GM18907 (cell line): ENCODE data around the gene RSAD1.

Experiments
- ATAC-seq: cut with Tn5 transposase; IDR thresholded peaks from one replicate; pipeline ENCODE4 v1.9.1; 2021; ENCODE audit warnings: mild to moderate bottlenecking, moderate library complexity; ENCODE audit not compliant: unreplicated experiment

The RSAD1 gene

DNA sequence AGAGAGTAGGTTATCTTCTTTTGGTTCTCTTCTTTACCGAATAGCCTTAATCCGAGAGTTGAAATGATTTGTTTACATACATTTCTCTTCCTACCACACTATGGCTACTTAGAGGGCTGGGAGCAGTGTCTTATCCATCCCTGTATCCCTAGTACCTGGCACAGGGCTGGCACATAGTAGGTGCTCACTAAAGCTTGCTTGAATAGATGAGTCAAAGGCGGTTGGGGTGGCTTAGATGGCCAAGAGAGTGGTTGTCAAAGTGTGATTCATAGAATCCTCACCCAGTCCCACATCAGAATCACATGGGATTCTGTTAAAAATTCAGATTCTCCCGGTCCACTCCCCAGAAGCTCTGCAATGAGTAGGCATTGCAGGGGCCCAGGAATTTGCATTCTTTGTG is 21.0 kb upstream of the RSAD1 start:
- ATAC-seq, result no peak

DNA sequence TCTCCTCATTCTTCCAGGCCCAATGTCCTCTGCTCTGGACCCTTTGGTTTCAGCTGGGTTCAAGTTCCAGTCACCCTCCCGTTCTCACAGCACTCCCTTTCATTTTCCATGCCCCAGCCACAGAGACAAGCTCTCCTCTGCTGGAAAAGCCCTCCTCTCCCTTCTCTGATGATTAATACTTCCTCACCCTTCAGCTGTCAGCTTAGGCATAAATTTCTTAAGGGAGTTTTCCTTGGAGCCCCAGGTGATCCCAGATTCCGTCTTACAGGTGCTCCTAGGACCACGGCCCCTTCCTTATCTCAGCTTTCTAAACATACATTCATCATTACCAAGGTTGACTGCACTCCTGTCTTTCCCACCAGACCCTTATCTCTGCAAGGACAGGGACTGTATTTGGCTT is 20.4 kb upstream of the RSAD1 start:
- ATAC-seq, result no peak

DNA sequence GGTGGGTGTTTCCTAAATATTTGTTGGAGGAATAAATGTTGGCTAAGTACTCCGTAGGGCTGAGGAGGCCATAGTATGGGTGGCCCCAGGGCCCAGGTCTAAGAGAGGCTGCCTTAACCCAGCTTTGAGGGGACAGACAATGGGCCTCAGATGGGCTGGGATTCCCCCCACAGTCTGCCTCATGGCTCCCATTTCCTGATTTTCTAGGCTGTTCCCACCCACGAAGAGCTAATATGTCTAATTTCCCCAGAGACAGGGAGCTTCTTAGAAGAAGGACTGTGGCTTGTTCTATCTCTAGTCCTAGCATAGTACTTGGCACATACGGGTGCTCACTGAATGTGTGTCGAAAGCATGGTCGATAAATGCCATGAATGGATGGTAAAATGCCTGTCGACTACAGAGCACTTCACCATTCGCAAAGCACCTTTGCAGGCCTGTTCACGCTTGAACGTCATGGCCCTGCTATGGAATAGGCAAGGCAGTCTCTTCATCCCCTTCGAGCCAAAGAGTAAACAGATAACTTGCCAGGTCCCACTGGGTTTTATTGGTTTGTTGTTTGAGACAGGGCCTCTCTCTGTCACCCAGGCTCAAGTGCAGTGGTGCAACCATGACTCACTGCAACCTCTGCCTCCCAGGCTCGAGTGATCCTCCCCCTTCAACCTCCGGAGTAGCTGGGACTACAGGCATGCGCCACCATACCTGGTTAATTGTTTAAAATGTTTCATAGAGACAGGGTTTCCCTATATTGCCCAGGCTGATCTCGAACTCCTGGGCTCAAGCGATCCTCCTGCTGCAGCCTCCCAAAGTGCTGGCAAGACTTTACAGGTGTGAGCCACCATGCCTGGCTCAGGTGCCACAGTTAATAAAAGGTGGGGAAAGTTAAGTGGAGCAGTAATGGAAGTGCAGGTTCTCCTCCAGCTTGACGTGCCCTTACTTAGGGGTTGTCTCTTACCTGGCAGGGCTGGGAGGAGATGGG is 19.7 kb upstream of the RSAD1 start:
- no peak for ATAC-seq

DNA sequence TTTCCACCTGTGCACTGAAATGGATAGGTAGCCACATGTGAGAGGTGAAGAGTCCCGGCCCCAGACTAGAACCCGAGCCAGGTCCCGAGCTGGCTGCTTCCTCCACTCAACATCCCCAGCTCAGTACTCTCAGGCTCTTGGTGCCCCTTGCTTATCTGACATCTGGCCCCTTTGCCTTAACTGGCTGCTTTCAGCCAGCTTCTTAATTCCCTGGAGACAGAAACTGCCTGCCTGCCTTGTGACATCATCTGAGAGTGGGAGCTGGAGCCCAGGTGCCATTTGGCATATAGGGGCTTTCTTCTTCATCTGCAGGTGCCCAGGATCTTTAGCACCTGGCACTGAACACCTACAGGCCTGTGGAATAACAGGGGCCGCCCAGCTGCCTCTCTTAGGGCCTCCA is 18.9 kb upstream of the RSAD1 start:
- ATAC-seq, result no peak

DNA sequence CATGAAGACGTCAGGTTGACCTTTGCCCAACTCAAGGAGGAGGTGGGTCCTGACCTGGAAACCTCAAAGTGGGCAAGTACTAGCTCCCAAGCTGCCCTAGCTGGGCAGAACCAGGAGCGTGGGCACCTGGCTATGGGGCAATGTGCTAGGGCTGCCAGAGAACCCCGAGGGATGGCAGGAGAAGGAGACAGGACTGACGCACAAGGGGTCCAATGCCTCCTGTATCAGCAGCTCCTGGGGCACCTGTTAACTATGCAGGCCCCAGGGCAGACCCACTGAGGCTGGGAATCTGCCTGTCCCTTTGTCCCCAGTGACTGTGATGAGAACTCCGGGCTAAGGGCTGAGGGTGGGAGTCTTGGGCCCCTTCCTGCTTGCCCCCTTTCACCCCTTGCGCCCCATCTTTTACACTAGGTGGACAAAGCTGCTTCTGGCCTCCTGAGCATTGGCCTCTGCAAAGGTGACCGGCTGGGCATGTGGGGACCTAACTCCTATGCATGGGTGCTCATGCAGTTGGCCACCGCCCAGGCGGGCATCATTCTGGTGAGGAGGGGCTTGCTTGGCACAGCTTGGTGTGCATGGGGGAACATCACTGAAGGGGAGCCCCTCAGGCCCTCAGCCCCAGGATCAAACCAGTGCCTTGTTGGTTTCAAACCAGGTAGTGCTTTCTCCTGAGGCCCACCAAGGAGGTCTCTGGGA is 17.7 kb upstream of the RSAD1 start:
- ATAC-seq, result no peak

DNA sequence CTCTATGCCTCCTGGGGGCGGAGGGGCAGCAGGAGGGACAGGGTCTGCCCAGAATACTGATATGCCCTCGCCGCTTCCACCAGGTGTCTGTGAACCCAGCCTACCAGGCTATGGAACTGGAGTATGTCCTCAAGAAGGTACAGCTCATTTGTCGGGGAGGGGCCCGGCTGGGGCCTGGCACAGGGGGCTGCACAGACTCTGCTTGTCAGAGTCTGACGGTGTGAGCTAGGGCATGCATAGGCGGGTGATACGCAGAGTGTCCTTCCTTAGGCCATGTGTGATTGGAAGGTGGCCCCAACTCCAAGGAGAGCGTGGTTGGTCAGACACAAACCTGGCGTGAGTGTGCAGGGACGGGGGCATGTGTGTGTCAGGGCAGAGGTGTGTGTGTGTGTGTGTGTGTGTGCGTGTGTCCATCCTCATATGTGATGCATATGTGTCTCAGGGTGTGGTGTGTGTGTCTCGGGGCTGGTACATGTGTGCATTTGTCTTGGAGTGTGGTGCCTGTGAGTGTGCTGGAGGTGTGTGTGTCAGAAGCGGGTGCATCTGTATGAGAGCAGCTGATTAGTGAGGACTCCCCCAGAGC is 17.0 kb upstream of the RSAD1 start:
- no peak for ATAC-seq

DNA sequence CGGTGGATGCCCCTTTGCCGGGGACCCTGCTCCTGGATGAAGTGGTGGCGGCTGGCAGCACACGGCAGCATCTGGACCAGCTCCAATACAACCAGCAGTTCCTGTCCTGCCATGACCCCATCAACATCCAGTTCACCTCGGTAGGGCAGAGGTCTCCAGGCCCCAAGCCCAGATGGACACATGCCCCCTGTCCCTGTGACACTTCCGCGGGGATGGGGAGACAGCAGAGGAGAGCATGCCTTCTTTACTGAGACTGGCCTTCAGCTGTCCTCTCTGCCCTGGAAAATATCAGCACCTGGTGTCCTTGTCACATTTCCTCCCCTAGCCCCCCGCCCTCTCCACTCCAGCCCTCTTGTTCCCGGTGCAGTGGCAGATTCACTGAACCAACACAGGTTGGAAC is 16.2 kb upstream of the RSAD1 start:
- no peak for ATAC-seq

DNA sequence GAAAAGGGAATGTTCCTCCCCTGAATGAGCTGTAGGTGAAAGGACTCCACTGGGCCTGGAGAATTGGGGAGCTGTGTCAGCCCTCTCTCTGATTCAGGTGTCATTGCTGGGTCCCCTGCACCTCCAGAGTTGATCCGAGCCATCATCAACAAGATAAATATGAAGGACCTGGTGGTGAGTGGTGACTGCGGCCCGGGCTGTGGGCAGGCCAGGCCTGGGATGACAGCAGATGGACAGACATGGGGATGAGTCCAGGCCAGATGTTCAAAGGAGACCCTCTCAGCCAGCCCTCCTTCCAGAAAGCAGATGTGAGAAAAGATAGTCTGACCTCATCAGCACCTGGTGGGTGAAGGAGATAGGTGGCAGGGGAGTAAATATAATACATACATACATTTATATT is 14.5 kb upstream of the RSAD1 start:
- no peak for ATAC-seq

DNA sequence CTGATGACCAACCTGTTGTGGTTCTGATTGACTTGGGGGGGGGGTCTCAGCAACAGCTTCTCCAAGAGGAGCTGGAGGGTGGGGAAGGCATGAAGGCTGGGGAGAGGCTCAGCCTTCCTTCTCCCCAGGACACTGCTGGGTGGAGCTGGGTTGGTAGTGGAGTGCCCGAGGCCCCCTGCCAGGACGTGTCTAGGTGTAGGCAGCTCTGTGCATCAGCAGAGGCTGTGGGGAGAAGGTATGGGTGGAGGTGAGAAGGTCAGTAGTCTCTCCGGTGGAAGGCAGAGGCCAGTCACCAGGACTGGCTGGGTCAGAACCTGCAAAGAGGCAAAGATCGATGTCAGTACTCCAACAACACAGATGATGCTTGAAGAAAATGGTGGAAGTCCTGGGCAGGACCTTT is 13.9 kb upstream of the RSAD1 start:
- no peak for ATAC-seq

DNA sequence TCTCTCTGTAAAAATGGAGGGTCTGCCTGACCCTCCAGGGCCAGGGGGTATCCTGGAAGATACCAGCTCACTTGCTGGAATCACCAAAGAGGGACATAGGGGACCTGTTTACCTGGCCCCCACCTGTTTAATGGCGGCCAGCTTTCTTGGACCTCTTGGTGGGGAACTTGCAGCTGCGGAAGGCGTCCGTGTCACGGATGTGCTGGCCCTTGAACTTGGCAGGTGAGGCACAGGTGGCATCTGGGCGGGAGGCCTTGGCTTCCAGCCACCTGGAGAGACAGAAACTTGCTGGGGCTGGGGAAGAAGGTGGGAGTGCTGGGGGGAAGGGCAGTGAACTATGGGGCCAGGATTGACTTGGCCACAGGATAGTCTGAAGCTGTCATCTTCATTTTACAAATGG is 13.5 kb upstream of the RSAD1 start:
- ATAC-seq, result no peak

DNA sequence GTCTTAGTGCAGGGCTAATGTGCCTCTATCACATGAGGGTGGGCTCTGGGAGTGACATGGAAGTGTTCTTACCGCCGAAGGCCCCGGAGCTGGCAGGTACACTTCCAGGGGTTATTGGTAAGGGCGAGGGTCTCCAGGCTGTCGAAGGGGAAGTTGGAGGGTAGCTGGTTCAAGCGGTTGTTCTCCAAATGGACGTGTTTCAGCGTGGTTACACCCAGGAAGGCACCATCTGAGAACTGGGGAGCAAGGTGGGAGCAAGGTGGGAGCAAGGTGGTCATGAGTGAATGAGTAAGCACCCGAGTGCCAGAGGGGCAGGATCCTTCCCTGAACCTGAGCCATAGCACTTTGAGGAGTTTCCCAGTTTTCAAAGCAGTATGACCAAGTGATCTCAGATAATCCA is 13.0 kb upstream of the RSAD1 start:
- ATAC-seq, result no peak

DNA sequence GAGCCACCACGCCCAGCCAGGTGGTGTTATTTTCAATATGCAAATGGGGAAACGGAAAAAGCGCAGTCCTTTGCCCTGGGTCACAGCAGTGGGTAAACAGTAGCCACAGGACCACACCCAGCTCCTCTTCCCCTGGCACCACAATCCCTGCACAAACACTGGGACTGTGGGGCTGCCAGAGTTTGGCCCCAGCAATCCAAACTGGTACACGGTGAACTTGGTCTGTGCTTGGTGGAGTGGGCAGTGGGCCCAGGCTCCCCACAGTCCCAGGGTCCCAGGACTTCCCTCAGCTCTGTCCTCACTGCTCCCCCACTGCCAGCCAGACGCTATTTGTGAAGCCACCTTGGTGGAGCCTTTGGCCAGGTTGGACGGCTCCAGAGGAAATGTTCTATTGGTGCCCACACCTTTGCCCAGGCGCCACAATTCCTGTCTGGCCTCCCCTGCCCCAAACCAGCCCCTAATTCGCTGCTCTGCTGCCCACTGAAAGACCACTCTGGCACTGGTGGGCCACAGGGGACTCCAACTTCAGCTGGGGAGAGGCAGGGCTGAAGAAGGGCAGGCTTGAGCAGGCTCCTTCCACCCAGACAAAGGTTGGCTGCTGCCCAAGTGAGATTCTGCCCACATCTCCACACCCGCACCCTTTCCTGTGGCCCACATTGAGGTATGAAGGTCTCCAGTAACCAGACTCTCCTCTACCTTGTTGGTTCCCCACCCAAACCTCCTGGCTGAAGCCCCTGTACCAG is 12.1 kb upstream of the RSAD1 start:
- ATAC-seq, result no peak

DNA sequence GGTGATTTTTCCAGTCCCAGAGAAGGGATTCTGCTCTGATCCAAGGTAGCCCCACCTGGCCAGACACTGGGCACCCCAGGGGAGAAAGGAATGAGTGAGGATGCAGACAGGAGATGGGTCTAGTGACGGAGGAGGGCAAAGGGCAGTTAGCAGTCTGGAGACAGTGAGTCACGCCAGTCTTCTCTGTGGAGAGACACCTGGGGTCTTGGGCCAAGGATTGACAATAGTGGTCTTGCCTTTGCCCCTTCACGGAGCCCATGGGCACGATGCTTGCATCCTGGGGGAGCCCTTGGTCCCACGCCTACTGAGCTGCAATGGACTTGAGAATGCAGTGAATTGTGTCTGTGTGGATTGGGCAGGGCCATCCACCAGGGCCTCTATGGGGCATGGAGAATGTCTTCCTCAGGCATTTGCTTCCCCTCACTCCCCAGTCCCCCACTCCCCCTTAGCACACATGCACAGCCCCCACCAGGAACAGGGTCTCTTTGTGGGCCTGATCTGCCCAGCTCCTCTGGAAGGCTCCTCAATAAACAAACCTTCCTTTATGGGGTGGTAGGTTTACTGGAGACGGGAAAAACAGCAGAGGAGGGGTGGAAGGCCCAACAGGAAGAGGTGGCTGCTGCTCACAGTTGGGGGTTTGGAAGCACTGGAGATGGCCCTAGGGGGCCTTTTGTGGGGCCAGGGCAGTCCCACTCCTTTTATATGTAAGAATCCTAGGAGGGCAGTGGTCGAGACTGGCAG is 11.4 kb upstream of the RSAD1 start:
- ATAC-seq, result no peak

DNA sequence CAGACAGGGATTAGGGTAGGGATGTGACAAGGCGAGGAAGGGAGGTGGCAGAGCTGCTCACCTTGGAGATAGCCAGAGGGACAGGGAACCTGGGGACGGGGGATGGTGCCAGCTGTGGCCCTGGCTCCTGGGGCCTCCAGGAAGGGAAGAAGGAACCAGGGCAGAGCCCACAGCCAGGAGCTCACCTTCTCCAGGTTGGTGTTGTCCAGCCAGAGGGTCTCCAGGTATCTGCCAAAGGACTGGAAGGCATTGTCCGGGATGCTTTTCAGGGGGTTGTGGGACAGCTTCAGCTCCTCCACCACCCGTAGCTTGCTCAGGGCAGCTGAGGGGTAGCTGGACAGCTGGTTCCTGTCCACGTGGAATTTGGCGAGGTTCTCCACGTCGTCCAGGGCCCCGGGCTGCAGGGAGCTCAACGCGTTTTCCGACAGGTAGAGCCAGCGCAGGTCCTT is 10.8 kb upstream of the RSAD1 start:
- ATAC-seq, result no peak

DNA sequence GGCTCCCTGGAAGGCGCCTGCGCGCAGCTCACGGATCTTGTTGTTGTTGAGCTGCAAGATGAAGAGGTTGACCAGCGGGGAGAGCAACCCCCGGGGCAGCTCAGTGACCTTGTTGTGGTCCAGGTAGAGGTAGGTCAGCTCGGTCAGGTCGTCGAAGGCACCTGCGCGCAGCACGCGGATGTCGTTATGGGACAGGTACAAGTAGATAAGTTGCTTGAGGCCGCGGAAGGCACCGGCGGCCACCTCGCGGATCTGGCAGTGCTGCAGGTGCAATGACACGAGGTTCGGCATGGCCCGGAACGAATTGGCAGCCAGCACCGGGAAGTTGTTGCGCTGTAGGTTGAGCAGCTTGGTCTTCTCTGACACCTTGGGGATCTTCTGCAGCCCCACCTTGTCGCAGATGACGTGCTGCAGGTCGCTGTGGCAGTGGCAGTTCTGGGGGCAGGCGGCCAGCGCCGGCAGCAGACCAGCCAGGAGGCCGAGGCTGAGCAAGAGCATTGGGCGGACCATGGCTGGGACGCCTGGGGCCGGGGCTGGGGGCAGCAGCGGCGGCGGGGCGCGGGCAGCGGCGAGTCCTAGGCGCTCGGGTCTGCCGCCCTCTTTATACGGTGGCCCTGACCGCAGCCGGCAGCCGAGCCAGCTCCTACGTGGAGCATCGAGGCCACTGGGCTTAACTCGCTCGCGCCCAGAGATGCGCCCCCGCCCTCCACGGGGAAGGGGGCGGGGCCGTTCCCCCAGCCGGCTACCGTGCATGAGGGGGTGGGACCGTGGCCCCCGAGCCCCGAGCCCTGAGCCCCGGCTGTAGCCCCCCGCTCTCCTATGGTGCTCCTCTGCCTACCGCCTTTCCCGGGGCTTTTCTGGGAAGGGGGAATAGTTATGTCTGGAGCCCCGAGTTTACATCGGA is 10.1 kb upstream of the RSAD1 start, which contains the start of gene CHAD:
TSS of gene CHAD (minus strand) at position 577 of the 904 bp plus-strand sequence. CDS start at position 510, 67 bp downstream.
- ATAC-seq, result no peak

DNA sequence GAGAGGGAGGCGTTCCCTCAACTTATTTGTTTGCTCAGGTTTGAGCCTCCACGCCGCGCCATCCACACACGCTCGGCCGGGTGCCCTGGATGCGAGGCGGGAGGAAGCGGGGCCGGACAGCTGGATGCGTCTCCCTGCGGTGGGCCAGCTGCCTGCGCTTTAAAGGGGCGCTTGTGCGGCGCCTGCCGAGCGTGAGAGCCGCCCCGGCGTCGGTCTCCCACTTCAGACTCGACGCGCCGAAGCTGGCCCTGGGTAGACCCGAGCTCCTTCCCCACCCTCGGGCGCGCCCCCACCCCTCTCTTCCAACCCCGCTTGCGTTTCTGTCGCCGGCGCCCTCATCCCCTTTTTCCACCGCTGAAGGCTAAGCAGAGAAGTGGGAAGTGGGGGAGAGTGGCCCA is 9.5 kb upstream of the RSAD1 start:
- no peak for ATAC-seq

DNA sequence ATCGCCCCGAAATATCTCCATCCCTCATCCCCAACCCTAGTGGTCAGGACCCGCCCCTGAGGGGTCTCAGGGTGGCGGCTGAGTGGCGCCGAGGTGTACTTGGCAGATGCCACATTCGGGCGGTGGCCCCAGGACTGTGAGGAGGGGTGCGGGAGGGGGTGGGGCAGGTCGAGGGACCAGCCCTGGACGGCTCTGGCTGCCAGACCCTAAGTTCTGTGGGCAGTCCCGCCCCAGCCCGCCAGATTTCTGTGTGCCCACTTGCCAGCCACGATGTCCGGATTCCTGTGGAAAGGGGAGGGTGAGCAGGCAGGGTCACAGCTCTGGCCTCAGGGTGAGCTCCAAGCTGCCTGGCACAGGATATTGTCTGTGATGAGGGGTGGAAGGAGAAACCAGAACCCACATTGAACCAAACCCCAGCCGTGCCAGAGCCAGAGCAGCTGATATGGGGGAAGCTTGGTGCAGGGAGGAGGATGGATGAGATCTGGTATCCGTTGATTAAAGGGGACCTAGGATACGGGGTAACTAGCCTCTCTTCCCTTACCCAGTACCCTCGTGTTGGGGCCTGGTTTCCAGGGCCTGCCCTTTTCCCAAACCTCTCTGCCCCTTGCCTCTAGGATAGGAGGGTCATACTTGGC is 8.9 kb upstream of the RSAD1 start:
- ATAC-seq, result no peak

DNA sequence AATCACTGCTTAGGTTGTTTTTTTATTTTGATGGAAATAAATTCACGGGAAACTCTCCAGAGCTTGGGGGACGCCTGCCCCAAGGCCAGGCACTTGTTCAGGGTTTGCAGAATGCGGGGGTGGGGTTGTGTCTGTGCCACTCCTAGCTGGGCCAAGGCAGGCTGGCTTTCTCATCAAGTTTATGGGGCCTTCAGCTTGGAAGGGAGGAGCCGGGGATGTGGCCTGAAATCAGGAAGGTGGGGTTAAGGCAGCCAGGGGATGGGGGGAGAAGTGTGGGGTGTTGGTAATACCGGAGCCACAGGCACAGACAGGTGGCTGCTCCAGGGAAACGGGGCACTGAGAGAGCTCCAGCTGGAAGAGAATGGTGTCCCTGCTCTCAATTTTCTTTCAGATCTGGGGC is 8.2 kb upstream of the RSAD1 start:
- no peak for ATAC-seq
